Transverse colon (tissue), 3 donors: ENCODE measurements around the gene TUBB2A.
"Not testable (repeated sequence)": the region's sequence is repeated elsewhere in the genome, so short reads cannot be mapped to it uniquely, and the experiment has no call there.

Experiments used
- EP300 ChIP-seq: sonication (generic); formaldehyde crosslinking; IDR thresholded peaks from one replicate; pipeline ENCODE4 v1.6.1; 2017; ENCODE audit warnings: antibody characterized with exemption, low read depth
- POLR2A ChIP-seq: fragments of 450-650 bp; IDR thresholded peaks from one replicate; pipeline ENCODE4 v1.6.1; 2016; ENCODE audit warnings: antibody characterized with exemption, mild to moderate bottlenecking, moderate library complexity
- TF ChIP-seq, protein P1 (sequence below), 5 experiments: fragments of 200-600 bp in 3 of 5; fragments of 450-650 bp in 2 of 5; sonication (generic) in 3 of 5; IDR thresholded peaks; 1 replicate in 2 of 5; 2 replicates in 3 of 5; pipeline ENCODE4 v1.5.1; 2016 to 2017; ENCODE audit warnings: antibody characterized with exemption in 5 of 5, inconsistent platforms in 3 of 5, mild to moderate bottlenecking in 2 of 5, moderate library complexity in 1 of 5

DNA sequence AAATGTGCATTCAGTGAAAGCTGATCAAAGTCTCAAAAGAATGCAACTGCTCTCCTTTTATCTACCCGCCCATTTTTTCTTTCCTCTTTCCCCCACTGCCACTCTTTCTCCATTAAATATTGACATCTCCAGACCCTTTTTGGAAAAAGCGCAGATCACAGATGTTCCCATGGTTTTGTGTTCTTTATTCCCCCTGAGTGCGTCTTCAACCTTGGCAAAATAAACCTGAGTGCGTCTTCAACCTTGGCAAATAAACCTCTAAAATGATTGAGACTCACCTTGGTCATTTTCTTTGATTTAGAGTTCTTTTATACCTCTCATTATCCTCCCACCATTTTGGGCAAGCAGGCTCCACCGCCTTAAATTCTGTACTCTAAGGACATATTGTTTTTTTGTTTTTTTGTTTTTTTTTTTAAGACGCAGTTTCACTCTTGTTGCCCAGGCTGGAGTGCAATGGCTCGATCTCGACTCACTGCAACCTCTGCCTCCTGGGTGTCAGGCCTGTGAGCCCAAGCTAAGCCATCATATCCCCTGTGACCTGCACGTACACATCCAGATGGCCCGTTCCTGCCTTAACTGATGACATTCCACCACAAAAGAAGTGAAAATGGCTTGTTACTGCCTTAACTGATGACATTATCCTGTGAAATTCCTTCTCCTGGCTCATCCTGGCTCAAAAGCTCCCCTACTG, 9.3 kb upstream of the TUBB2A start:
- TF ChIP-seq EP300, POLR2A: not testable (repeated sequence)
- TF ChIP-seq, protein P1, sequence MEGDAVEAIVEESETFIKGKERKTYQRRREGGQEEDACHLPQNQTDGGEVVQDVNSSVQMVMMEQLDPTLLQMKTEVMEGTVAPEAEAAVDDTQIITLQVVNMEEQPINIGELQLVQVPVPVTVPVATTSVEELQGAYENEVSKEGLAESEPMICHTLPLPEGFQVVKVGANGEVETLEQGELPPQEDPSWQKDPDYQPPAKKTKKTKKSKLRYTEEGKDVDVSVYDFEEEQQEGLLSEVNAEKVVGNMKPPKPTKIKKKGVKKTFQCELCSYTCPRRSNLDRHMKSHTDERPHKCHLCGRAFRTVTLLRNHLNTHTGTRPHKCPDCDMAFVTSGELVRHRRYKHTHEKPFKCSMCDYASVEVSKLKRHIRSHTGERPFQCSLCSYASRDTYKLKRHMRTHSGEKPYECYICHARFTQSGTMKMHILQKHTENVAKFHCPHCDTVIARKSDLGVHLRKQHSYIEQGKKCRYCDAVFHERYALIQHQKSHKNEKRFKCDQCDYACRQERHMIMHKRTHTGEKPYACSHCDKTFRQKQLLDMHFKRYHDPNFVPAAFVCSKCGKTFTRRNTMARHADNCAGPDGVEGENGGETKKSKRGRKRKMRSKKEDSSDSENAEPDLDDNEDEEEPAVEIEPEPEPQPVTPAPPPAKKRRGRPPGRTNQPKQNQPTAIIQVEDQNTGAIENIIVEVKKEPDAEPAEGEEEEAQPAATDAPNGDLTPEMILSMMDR (IDR thresholded peaks at IDR 0.05), result not testable (repeated sequence)
